HG03025 (cell line): ENCODE results near the gene PACSIN2.

Experiments used
- ATAC-seq: cut with Tn5 transposase; IDR thresholded peaks from one replicate; pipeline ENCODE4 v1.9.1; 2021; ENCODE audit warnings: mild to moderate bottlenecking, moderate library complexity; ENCODE audit not compliant: unreplicated experiment, low FRiP score

The PACSIN2 gene

DNA sequence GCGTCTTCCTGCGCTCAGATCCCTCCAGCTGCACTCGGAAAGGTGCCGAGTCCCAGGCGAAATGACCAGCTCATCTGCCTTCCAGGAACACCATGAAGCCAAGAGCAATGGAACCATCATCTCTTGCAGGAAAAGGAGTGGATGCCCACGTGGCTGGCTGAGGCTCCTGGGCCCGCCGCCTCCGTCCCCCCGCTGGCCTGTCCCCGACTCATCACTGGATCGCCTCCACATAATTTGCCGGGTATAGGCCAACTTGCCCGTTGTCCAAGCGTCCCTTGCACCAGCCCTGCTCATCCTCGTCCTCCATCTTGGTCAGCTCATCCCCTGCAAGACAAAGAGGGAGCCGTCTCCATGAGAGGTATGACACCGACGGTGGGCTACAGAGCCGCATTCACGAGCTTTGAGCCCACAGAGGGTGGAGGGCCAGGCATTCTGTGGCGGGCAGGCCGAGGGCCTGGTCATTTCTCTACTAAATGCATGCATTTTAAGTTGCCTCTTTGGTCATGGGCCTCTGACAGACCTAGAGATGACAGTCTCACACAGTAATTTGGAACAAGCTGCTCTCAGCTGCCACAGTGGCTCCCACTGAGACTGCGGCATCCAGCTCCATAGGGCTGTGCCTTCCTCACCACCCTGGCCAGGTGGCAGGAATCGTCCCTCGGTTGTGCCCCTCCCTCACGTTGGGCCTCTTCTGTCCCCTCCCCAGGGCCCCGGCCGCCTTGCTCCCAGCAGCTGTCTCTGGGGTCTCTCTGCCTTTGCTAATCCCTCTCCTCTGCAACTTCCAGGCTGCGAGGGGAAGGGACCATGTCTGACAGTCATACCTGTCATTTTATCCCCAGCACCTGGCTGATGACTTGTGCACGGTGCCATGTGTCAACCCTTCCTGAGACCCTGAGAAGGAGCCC, 143.6 kb downstream of the PACSIN2 start:
- no peak for ATAC-seq

DNA sequence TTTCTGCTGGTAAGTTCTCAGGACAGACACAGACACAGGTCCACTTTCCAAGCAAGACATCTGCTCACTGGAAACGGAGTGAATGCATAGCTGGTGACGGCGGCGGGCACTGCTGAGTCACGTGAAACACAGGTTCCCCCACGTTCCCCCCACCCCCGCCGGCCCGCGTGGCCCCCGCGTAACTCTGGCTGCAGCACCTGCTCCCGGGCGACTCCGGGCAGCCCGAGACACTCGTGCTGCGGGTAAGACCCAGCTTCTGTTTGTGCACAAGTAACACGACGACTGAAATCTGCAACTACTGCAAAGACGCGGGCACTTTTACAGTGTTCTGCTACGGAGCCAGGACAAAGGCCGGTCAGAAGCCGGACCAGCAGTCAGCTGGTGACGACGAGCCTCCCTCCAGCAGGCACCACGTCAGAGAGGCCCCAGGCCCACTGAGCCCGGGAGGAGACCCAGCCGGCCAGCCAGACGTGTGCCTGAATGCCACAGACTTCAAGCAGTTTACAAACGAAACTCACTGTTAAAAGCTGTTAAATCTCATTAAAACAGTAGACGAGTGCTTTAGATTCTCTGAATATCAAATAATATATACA, 145.0 kb downstream of the PACSIN2 start:
- ATAC-seq: no peak

- ATAC-seq: no peak
Observed at GRCh38 chr22:42869463-42869862, 145.5 kb downstream of the PACSIN2 start.

DNA sequence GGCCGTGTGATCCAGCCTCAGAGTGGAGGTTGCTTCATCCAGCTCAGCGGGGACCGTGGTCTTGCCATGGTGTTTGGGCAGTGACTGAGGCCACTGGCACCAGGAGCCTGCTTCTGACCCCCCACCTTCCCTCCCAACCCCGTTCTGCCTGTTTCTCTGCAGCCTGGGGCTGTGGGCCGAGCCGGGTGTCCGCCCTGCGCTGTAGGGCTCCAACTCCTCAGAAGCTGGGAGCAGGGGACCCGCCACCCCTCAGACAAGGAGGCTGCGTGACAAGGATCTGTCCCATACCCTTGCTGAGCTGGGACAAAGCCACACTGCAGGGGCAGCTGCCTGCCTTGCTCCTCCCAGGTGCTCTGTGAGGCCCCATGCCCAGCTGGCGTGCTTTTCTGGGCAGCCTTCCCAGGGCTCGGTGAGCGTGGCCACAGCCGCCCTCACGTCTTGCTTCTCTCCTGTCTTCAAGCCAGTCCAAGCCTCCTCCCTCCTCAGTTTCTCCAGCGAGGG, 146.1 kb downstream of the PACSIN2 start:
- no peak for ATAC-seq

DNA sequence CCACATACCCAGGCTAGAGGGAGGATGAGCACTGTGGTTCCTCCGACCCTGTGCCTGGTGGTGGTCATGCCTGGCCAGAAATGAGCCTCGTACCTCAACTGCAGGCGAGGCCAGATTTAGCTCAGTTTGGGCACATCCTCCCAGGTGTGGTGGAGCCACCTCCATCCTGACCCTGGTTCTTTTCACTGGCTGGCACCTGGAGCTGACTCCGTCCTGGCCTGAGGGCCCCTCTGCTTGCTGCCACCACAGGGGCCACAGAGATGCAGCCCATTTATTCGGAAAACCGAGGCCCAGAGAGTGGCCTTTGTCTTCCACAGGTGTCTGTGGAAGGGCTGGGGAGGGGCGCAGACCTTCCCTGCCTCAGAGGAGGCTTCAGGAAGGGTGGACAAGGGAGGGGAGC, 148.8 kb downstream of the PACSIN2 start:
- no peak for ATAC-seq

DNA sequence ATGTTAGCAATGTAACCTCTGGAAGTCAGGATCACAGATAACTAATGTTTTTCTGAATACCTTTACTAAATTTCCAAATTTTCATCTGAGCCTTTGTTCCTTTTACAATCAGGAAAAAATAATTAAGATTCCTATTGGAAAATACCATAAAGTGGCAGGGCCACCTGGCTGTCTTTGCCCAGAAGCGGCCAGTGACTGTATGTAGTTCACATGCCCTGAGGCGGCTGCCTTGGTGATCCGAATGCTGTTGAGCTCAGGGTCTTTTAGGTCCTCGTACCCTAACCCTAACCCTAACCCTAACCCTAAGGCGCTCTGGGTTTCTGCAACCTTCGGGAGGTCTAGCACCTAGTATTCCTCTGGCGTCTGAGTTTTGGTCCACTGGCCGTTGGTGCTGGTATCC, 149.4 kb downstream of the PACSIN2 start:
- no peak for ATAC-seq

DNA sequence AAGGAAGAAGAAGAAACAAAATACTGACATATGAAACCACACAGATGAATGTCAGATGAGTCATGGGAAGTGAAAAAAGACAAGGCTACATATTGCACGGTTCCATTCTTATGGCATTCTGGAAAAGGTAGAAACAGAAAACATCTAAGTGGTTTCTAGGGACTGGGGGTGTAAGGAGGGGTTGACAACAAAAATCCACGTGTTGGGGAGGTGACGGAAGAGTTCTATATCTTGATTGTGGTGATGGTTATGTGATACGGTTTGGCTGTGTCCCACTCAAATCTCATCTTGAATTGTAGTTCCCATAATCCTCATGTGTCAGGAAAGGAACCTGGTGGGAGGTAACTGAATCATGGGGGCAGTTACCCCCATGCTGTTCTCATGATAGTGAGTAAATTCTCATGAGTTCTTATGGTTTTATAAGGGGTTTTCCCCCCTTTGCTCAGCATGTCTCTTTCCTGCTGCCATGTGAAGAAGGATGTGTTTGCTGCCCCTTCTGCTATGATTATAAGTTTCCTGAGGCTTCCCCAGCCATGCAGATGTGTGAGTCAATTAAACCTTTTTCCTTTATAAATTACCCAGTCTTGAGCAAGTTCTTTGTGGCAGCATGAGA, 151.5 kb downstream of the PACSIN2 start:
- no peak for ATAC-seq

- no peak for ATAC-seq
Observed at GRCh38 chr22:42862045-42862734, 152.8 kb downstream of the PACSIN2 start.

DNA sequence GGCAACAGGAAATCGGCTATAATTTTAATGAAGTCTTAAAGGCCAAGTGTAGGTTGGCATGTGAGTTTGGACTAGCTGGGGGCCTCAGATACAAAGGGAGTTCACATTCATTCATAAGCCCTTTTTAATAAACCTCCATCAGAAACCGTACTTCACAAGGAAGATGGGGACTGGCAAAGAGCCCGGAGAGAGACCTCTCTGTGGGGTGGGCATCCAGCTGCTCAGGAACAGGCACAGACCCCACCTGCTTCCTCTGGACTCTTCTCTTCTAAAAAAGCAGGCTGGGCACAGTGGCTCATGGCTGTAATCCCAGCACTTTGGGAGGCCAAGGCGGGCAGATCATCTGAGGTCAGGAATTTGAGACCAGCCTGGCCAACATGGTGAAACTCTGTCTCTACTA, 154.0 kb downstream of the PACSIN2 start:
- ATAC-seq: no peak

DNA sequence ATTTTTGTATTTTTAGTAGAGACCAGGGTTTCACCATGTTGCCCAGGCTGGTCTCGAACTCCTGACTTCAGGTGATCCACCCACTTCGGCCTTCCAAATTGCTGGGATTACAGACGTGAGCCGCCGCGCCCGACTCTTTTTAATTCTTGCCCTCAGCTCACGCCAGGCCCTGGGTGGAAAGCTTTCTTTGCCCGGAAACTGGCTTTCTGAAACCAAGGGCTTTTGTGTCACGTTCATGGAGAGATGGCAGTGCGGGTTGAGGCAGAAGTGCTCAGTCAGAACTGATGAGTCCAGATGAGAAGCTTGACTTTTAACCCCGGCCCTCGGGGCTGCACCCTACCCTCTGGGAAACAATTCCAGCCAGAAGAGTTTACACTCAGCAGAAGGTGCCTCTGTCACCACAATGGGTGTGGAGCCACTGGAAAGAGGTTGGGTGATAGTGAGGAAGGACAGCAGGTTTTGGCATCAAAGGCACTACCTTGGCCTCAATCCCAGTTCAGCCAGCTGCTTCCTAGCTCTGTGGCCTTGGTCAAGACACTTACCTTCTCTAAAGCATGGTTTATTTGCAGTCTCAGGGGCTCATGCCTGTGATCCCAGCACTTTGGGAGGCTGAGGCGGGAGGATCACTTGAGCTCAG, 157.0 kb downstream of the PACSIN2 start:
- ATAC-seq: no peak

DNA sequence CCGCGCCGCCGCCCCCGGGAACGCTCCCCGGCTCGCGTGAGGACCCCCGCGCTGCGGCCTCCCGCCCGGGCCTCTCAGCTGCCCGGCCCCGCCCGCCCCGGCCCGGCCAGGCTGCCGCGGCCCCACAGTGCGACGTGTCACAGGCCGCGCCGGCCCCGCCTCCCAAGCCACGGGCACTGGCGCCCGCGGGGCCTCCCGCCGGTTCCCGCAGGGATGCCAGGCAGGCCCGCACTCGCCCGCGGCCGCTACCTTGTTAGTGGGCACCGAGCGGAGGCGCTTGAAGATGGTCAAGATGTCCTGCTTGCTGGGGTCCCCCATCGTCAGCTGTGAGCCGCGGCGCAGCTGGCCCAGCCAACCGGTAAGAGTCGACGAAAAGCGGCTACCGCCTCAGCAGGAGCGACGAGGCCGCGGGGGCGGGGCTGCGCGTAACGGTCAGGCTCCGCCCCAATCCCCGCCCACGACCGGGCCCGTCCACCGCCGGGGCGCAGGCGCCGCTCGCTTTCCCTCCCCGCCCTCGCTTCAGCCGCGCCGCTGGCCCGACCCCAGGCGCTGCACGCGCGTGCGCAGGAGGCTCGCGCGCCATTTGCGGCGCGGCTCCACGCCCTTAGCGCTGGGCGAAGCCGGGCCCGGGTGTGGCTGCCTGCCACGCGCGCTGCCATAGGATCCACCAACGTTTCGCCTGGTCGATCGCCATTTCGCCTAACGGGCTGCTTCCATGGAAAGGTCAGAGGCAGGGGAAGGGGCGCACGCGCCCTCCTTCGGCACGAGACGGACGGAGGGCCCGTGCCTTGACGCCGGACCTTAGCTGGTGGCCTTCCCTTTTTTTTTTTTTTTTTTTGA, 157.9 kb downstream of the PACSIN2 start, which contains the start of gene ARFGAP3:
ARFGAP3 (minus strand) TSS at position 409 of the 840 bp plus-strand sequence; CDS start at position 318, 91 bp downstream.
- peak; percentile 82 for ATAC-seq

- no peak for ATAC-seq
Observed at GRCh38 chr22:42856179-42856864, 158.6 kb downstream of the PACSIN2 start.

DNA sequence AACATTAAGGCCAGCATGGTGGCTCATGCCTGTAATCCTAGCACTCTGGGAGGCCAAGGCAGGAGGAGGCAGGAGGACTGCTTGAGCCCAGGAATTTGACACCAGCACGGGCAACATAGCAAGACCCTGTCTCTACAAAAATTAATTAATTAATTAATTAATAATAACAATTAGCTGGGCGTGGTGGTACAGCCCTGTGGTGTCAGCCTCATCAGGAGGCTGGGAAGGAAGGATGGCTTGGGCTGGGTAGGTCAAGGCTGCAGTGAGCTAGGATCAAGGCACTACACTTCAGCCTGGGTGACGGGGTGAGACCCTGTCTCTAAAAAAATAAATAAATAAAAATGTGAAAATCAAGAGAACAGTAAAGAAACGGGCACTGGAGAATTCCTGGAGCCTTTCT, 159.2 kb downstream of the PACSIN2 start:
- no peak for ATAC-seq

DNA sequence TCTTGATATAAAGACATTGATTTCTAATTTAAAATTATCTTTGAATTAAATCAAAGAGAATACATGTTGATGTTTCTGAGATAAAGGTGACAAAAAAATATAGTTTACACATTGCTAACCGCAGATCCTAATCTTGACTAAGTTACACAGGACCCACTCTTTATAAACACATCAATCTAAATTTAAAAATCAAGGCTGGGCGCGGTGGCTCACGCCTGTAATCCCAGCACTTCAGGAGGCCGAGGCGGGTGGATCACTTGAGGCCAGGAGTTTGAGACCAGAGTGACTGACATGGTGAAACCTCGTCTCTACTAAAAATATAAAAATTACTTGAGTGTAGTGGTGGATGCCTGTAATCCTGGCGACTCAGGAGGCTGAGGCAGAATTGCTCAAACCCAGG, 159.7 kb downstream of the PACSIN2 start:
- no peak for ATAC-seq

DNA sequence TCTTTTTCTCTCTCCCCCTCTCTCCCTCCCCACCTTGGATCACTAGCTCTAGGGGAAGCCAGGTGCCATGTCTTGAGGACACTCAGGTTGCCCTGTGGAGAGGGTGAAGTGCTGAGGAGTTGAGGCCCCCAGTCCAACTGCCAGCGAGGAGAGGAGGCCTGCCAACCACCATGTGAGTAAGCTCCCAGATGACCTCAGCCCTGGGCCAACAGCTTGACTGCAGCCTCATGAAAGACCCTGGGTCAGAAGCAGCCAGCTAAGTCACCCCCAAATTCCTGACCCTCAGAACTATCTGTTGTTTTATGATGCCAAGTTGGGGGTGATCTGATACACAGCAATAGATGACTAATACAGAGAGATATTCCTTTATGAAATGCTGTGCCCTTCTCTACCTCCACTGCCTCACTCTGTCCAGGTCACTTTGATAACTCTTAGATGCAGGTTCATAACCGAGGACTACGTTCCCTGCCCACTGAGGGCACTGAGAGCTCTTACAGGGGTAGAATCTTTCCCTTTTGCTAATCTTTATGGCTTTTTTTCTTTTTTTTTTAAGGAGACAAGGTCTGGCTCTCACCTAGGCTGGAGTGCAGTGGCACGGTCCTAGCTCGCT, 165.9 kb downstream of the PACSIN2 start:
- no peak for ATAC-seq

DNA sequence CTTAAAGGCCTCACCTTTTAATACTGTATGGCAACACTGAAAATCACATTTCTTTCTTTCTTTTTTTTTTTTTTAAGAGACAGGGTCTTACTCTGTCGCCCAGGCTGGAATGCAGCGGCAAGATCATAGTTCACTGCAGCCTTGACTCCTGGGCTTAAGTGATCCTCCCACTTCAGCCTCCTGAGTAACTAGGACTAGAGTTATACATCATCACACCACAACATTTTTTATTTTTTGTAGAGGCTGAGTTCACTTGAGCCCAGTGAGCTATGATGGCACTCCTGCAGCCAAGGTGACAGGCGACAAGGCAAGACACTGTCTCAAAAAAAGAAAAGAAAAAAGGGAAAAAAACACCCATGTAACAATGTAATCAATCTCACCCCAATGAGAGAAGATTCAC, 167.8 kb downstream of the PACSIN2 start:
- ATAC-seq: no peak

- ATAC-seq: no peak
Observed at GRCh38 chr22:42844756-42845155, 170.2 kb downstream of the PACSIN2 start.

- ATAC-seq: no peak
Observed at GRCh38 chr22:42842658-42843370, 172.1 kb downstream of the PACSIN2 start.
